GM10266 (cell line): Measurements from ENCODE around the gene PRR19.

Experiments used
- DNase-seq: peaks from one replicate; pipeline ENCODE4 v3.0.0; 2012; ENCODE audit errors: extremely low spot score
- CTCF ChIP-seq: IDR thresholded peaks from 2 replicates; pipeline ENCODE4 v1.5.1; 2012; ENCODE audit warnings: mild to moderate bottlenecking, low read depth; ENCODE audit not compliant: control insufficient read depth, insufficient read depth; ENCODE audit errors: missing control alignments

Gene PRR19

GRCh38 chr19:42349378-42350107 lies 47.6 kb downstream of the PRR19 start:
- no peak for DNase-seq
- no peak for TF ChIP-seq CTCF

- no peak for TF ChIP-seq CTCF
- no peak for DNase-seq
These were observed 48.5 kb downstream of the PRR19 start for GRCh38 chr19:42350417-42350816.

GRCh38 chr19:42351079-42351735 lies 49.3 kb downstream of the PRR19 start:
- DNase-seq: no peak
- no peak for TF ChIP-seq CTCF

GRCh38 chr19:42352301-42353259 lies 50.6 kb downstream of the PRR19 start:
- DNase-seq: peak; percentile 78
- no peak for TF ChIP-seq CTCF

GRCh38 chr19:42353341-42354015 lies 51.5 kb downstream of the PRR19 start:
- DNase-seq: no peak
- no peak for TF ChIP-seq CTCF

GRCh38 chr19:42355896-42356295 lies 54.0 kb downstream of the PRR19 start:
- no peak for DNase-seq
- no peak for TF ChIP-seq CTCF
